Lung (tissue), 12 donors: ENCODE measurements around the gene THEM5. TPM values are rescaled to one million over a fixed set of nuclear protein-coding genes. Genes with fewer than 3 reads are reported as not detected.

Experiments used
- ATAC-seq: fragments of 200-7000 bp; cut with Tn5 transposase; one replicate; pipeline ENCODE4 v1.9.1; 2020; ENCODE audit warnings: moderate number of reproducible peaks; ENCODE audit not compliant: insufficient read depth, low FRiP score
- DNase-seq, 3 donors: peaks; one replicate each; pipeline ENCODE4 v3.0.0-alpha.2; 2013 to 2017
- H3K27ac ChIP-seq, 2 donors: one replicate each; pipeline ENCODE4 v1.5.1; 2013; ENCODE audit warnings: mild to moderate bottlenecking in 2 of 2, moderate library complexity in 2 of 2, control low read depth in 1 of 2, inconsistent platforms in 1 of 2, low read depth in 1 of 2, low read length in 1 of 2
- H3K27me3 ChIP-seq, 3 donors: one replicate each; pipeline ENCODE4 v1.5.1; 2013; ENCODE audit warnings: low read length in 2 of 3; ENCODE audit not compliant: control insufficient read depth in 3 of 3, insufficient read depth in 3 of 3
- H3K36me3 ChIP-seq, 4 donors: one replicate each; pipeline ENCODE4 v1.5.1; 2013; ENCODE audit warnings: low read length in 4 of 4, mild to moderate bottlenecking in 1 of 4, moderate library complexity in 1 of 4; ENCODE audit not compliant: control insufficient read depth in 4 of 4, insufficient read depth in 4 of 4
- H3K4me1 ChIP-seq, 5 donors: one replicate each; pipeline ENCODE4 v1.5.1; 2013; ENCODE audit warnings: low read length in 5 of 5, mild to moderate bottlenecking in 2 of 5, moderate library complexity in 1 of 5; ENCODE audit not compliant: control insufficient read depth in 5 of 5, insufficient read depth in 5 of 5
- H3K4me3 ChIP-seq: one replicate; pipeline ENCODE4 v1.5.1; 2013; ENCODE audit warnings: mild to moderate bottlenecking, control low read depth, moderate library complexity
- H3K9ac ChIP-seq, 2 donors: one replicate each; pipeline ENCODE4 v1.5.1; 2013; ENCODE audit warnings: low read length in 2 of 2, control low read depth in 1 of 2; ENCODE audit not compliant: insufficient read depth in 1 of 2
- H3K9me3 ChIP-seq, 4 donors: one replicate each; pipeline ENCODE4 v1.5.1; 2013; ENCODE audit warnings: low read length in 3 of 4, mild to moderate bottlenecking in 1 of 4, moderate library complexity in 1 of 4; ENCODE audit not compliant: control insufficient read depth in 4 of 4, insufficient read depth in 3 of 4
- CTCF ChIP-seq: IDR thresholded peaks from 2 replicates; pipeline ENCODE4 v1.5.1; 2012; ENCODE audit warnings: mild to moderate bottlenecking; ENCODE audit errors: control extremely low read depth, extremely low read depth
- WGBS, 2 donors: extraction: QIAGEN DNeasy Blood & Tissue Kit; methylation state at CpG; one replicate each; pipeline ENCODE4 v1.1.7; 2013; 5-methylcytosine and 5-hydroxymethylcytosine counted together
- polyA plus RNA-seq, 2 donors: library from polyadenylated mRNA; stranded (reverse); fragments of 200-250 nt; gene quantifications; one replicate each; pipeline ENCODE4 v1.2.1, GENCODE V29; 2013
- total RNA-seq, 2 donors: library from RNA; depleted of rRNA in 1 of 2; stranded (reverse); fragments of >200 nt in 1 of 2; gene quantifications; one replicate each; pipeline ENCODE4 v1.2.1, GENCODE V29; 2014 to 2021
- donor health status: control.
- donor health status: control.
- donor health status: Bipolar disorder and iron deficiency.
- donor health status: healthy.
- donor health status: DM: yes; HTN: yes; CAD: no.

THEM5 gene
- total and polyA plus RNA-seq, 4 donors, result not detected

GRCh38 chr1:151809985-151810556 is 43.4 kb downstream of the THEM5 start:
- 97% methylated on average over 1 of the region's 1 CpG for WGBS, 2 donors
- peaks cover 0 to 3% (median 0%) of the 10 kb centered on the region in 4 donors for H3K36me3 ChIP-seq
- no peaks in the 10 kb centered on the region for H3K9me3 ChIP-seq
- no peak for ATAC-seq
- H3K9ac ChIP-seq, result no peak overlapping the region
- no peak for TF ChIP-seq CTCF
- peaks cover 0 to 2% (median 0%) of the 10 kb centered on the region in 3 donors for H3K27me3 ChIP-seq
- H3K27ac ChIP-seq, result no peak overlapping the region
- no peaks in the 10 kb centered on the region for H3K4me1 ChIP-seq
- no peak for DNase-seq
- H3K4me3 ChIP-seq, result no peak overlapping the region

- WGBS, 2 donors, result 74 to 82% methylated on average over 8 of the region's 8 CpGs
- H3K4me1 ChIP-seq, result no peaks in the 10 kb centered on the region
- ATAC-seq (no peak), DNase-seq (no peak)
- H3K27me3 ChIP-seq, result peaks cover 0 to 2% (median 0%) of the 10 kb centered on the region in 3 donors
- no peak overlapping the region for H3K4me3 ChIP-seq
- no peak overlapping the region for H3K9ac ChIP-seq
- TF ChIP-seq CTCF, result no peak
- peaks cover 0 to 3% (median 0%) of the 10 kb centered on the region in 4 donors for H3K36me3 ChIP-seq
- no peaks in the 10 kb centered on the region for H3K9me3 ChIP-seq
- H3K27ac ChIP-seq, result no peak overlapping the region
Measured at GRCh38 chr1:151809290-151809984, 44.1 kb downstream of the THEM5 start.

GRCh38 chr1:151807766-151808165 is 45.7 kb downstream of the THEM5 start:
- no peak for DNase-seq
- Histone ChIP-seq H3K4me1 (no peaks in the 10 kb centered on the region), H3K27me3 (peaks cover 0 to 4% (median 0%) of the 10 kb centered on the region in 3 donors), H3K4me3 (no peak overlapping the region), H3K27ac (no peak overlapping the region), H3K9ac (no peak overlapping the region), H3K9me3 (no peaks in the 10 kb centered on the region), H3K36me3 (peaks cover 0 to 3% (median 0%) of the 10 kb centered on the region in 4 donors)
- WGBS, 2 donors, result 47 to 51% methylated on average over 1 of the region's 1 CpG
- ATAC-seq, result no peak
- TF ChIP-seq CTCF, result no peak
